ENCODE measurements around the gene NFIC.

- no peak for TF ChIP-seq MAX (IDR thresholded peaks at IDR 0.05)
- TF ChIP-seq EP300 (IDR thresholded peaks at IDR 0.05; ENCODE audit: borderline replicate concordance) = no peak
- no peak for TF ChIP-seq RAD21 (IDR thresholded peaks at IDR 0.05; ENCODE audit: low read depth)
These were observed 125.9 kb downstream of the NFIC start for GRCh38 chr19:3492131-3492839.

Measured in Ishikawa (cell line).